GM21423 (cell line): ENCODE results near the gene THOC1.

Experiments used
- ATAC-seq: cut with Tn5 transposase; IDR thresholded peaks from one replicate; pipeline ENCODE4 v1.9.1; 2021; ENCODE audit warnings: mild to moderate bottlenecking, moderate library complexity; ENCODE audit not compliant: unreplicated experiment

The THOC1 gene

GRCh38 chr18:286515-287310 lies 18.9 kb upstream of the THOC1 start:
- no peak for ATAC-seq

- no peak for ATAC-seq
These were observed 18.0 kb upstream of the THOC1 start for GRCh38 chr18:285817-286216.

GRCh38 chr18:275486-275885 lies 7.6 kb upstream of the THOC1 start:
- no peak for ATAC-seq

- ATAC-seq, result no peak
These were observed 6.5 kb upstream of the THOC1 start for GRCh38 chr18:274313-274712.

GRCh38 chr18:273525-273924 lies 5.7 kb upstream of the THOC1 start:
- ATAC-seq, result no peak

- ATAC-seq, result no peak
These were observed 4.8 kb upstream of the THOC1 start for GRCh38 chr18:272650-273049.

GRCh38 chr18:269480-270095 lies 1.7 kb upstream of the THOC1 start:
- ATAC-seq, result no peak

- ATAC-seq, result no peak
These were observed 513 bp downstream of the THOC1 start for GRCh38 chr18:267380-267687.

- no peak for ATAC-seq
These were observed 6.3 kb downstream of the THOC1 start for GRCh38 chr18:261398-262073.

GRCh38 chr18:260547-260946 lies 7.3 kb downstream of the THOC1 start:
- no peak for ATAC-seq

GRCh38 chr18:255171-255570 lies 12.7 kb downstream of the THOC1 start:
- no peak for ATAC-seq

GRCh38 chr18:253121-253520 lies 14.7 kb downstream of the THOC1 start:
- no peak for ATAC-seq

GRCh38 chr18:251572-251971 lies 16.3 kb downstream of the THOC1 start:
- ATAC-seq, result no peak

- ATAC-seq, result no peak
These were observed 17.2 kb downstream of the THOC1 start for GRCh38 chr18:250685-251084.

GRCh38 chr18:248053-248452 lies 19.8 kb downstream of the THOC1 start:
- ATAC-seq, result no peak

GRCh38 chr18:245282-245847 lies 22.5 kb downstream of the THOC1 start:
- no peak for ATAC-seq

GRCh38 chr18:240175-240574 lies 27.7 kb downstream of the THOC1 start:
- ATAC-seq, result no peak

GRCh38 chr18:231563-231962 lies 36.3 kb downstream of the THOC1 start:
- ATAC-seq, result no peak

- no peak for ATAC-seq
These were observed 39.3 kb downstream of the THOC1 start for GRCh38 chr18:228586-228985.

GRCh38 chr18:227902-228301 lies 39.9 kb downstream of the THOC1 start:
- no peak for ATAC-seq

- ATAC-seq, result no peak
These were observed 40.5 kb downstream of the THOC1 start for GRCh38 chr18:227374-227773.

GRCh38 chr18:225745-226144 lies 42.1 kb downstream of the THOC1 start:
- no peak for ATAC-seq
